Fibroblast of the aortic adventitia (primary cell): Measurements from ENCODE around the gene TRIM47. TPM values are rescaled to one million over a fixed set of nuclear protein-coding genes. Genes with fewer than 3 reads are reported as not detected.

Experiments
- DNase-seq: peaks from one replicate; pipeline ENCODE4 v3.0.0-alpha.2; 2010; ENCODE audit warnings: low read depth
- H3K4me3 ChIP-seq: 2 replicates; pipeline ENCODE4 v1.5.1; 2011; ENCODE audit warnings: low read depth, mild to moderate bottlenecking, control low read depth, low read length, moderate library complexity
- CTCF ChIP-seq: IDR thresholded peaks from 2 replicates; pipeline ENCODE4 v1.5.1; 2011; ENCODE audit warnings: mild to moderate bottlenecking, low read length, control low read depth, inconsistent platforms; ENCODE audit not compliant: insufficient read depth
- total RNA-seq: library from RNA; depleted of rRNA; stranded (reverse); fragments of >200 nt; gene quantifications from 2 replicates; pipeline ENCODE4 v1.2.3, GENCODE V29; 2012; ENCODE audit warnings: low replicate concordance

TRIM47 gene
- total RNA-seq, 1 donor, result 20.9 TPM

GRCh38 chr17:75826561-75827307 lies 51.6 kb downstream of the TRIM47 start:
- no peak for TF ChIP-seq CTCF
- no peak for DNase-seq
- no peak overlapping the region for H3K4me3 ChIP-seq

- DNase-seq, result no peak
- H3K4me3 ChIP-seq, result no peak overlapping the region
- no peak for TF ChIP-seq CTCF
Measured at GRCh38 chr17:75825748-75826370, 52.5 kb downstream of the TRIM47 start.

- TF ChIP-seq CTCF, result no peak
- DNase-seq, result no peak
- no peak overlapping the region for H3K4me3 ChIP-seq
Measured at GRCh38 chr17:75825149-75825552, 53.2 kb downstream of the TRIM47 start.

- no peak for TF ChIP-seq CTCF
- no peak for DNase-seq
- no peak overlapping the region for H3K4me3 ChIP-seq
Measured at GRCh38 chr17:75824666-75825065, 53.7 kb downstream of the TRIM47 start.

Other genes starting within 250 kb of the TRIM47 start
- gene SMIM5, start 245.1 kb downstream of the TRIM47 start, total RNA-seq, result not detected in 2 replicates
- 17.6 and 22.2 TPM in 2 replicates for gene RECQL5, start 211.4 kb downstream of the TRIM47 start, total RNA-seq
- gene SAP30BP, start 211.2 kb downstream of the TRIM47 start, total RNA-seq, result 45.8 and 93.8 TPM in 2 replicates
- gene ITGB4, start 157.1 kb downstream of the TRIM47 start, total RNA-seq, result 0.09 and 0.16 TPM in 2 replicates
- 20.6 and 35.9 TPM in 2 replicates for gene GALK1, start 113.4 kb downstream of the TRIM47 start, total RNA-seq
- 18.0 and 30.2 TPM in 2 replicates for gene UNK, start 93.8 kb downstream of the TRIM47 start, total RNA-seq
- gene UNC13D, start 34.2 kb downstream of the TRIM47 start, total RNA-seq, result 0.54 and 2.3 TPM in 2 replicates
- gene WBP2, start 23.2 kb downstream of the TRIM47 start, total RNA-seq, result 23.3 and 24.1 TPM in 2 replicates
- gene TRIM65, start 18.4 kb upstream of the TRIM47 start, total RNA-seq, result 7.7 and 11.4 TPM in 2 replicates
- gene MRPL38, start 26.3 kb upstream of the TRIM47 start, total RNA-seq, result 27.0 and 39.2 TPM in 2 replicates
- gene FBF1, start 62.5 kb upstream of the TRIM47 start, total RNA-seq, result 14.1 and 21.1 TPM in 2 replicates
- 47.0 and 61.5 TPM in 2 replicates for gene ACOX1, start 100.6 kb upstream of the TRIM47 start, total RNA-seq
- 16.0 and 18.3 TPM in 2 replicates for gene TEN1, start 100.7 kb upstream of the TRIM47 start, total RNA-seq
- 1.1 TPM in 1 of 2 replicates, not detected in the other for gene CDK3, start 122.3 kb upstream of the TRIM47 start, total RNA-seq
- not detected in 2 replicates for gene EVPL, start 148.7 kb upstream of the TRIM47 start, total RNA-seq
- gene SRP68, start 193.9 kb upstream of the TRIM47 start, total RNA-seq, result 17.3 and 32.3 TPM in 2 replicates
- not detected in 2 replicates for gene GALR2, start 196.2 kb upstream of the TRIM47 start, total RNA-seq
- gene ZACN, start 200.6 kb upstream of the TRIM47 start, total RNA-seq, result not detected in 2 replicates
- gene EXOC7, start 225.2 kb upstream of the TRIM47 start, total RNA-seq, result 40.8 and 88.5 TPM in 2 replicates